ENCODE results near the gene ERO1B.

DNA sequence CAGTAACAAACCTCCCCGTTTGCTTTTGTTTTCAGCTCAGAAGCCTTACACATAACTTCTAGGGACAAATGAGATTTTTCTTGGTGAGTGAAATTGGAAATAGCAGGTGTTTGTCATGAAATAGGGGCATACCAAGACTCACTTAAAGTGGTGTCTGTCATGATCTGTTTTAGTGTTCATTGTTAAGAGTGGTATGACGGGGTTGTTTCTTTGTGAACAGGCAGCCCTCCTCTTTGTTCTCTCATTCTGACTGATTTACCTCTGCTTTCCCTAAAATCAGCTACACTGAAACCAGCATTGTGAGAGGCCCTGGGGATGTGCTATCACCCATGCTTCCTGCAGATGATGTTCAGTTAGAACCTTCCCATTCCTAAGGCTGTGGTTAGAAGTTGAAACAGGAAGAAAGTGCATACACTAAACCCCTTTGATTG lies 2.5 kb upstream of the ERO1B start:
- TF ChIP-seq, protein P1, sequence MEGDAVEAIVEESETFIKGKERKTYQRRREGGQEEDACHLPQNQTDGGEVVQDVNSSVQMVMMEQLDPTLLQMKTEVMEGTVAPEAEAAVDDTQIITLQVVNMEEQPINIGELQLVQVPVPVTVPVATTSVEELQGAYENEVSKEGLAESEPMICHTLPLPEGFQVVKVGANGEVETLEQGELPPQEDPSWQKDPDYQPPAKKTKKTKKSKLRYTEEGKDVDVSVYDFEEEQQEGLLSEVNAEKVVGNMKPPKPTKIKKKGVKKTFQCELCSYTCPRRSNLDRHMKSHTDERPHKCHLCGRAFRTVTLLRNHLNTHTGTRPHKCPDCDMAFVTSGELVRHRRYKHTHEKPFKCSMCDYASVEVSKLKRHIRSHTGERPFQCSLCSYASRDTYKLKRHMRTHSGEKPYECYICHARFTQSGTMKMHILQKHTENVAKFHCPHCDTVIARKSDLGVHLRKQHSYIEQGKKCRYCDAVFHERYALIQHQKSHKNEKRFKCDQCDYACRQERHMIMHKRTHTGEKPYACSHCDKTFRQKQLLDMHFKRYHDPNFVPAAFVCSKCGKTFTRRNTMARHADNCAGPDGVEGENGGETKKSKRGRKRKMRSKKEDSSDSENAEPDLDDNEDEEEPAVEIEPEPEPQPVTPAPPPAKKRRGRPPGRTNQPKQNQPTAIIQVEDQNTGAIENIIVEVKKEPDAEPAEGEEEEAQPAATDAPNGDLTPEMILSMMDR (IDR thresholded peaks at IDR 0.05), result no peak
- TF ChIP-seq POLR2A (IDR thresholded peaks at IDR 0.05), result no peak

Data from thyroid gland (tissue), 4 donors.